Stimulated activated CD8-positive, alpha-beta memory T cell treated with anti-CD3 and anti-CD28 coated beads, Interleukin-7, amount 100 ng/mL, for 48 hours (primary cell): Measurements from ENCODE around the gene MCUR1.
"Not testable (repeated sequence)": the region's sequence is repeated elsewhere in the genome, so short reads cannot be mapped to it uniquely, and the experiment has no call there.

Source experiments
- DNase-seq, 2 donors: peaks; one replicate each; pipeline ENCODE4 v3.0.0-alpha.2; 2020; ENCODE audit warnings: low read depth in 1 of 2; ENCODE audit errors: extremely low read depth in 1 of 2

Gene MCUR1

GRCh38 chr6:13829419-13829818, 15.1 kb upstream of the MCUR1 start:
- DNase-seq, result not testable (repeated sequence)

GRCh38 chr6:13828656-13829301, 14.4 kb upstream of the MCUR1 start:
- DNase-seq, result not testable (repeated sequence)

GRCh38 chr6:13827032-13827431, 12.7 kb upstream of the MCUR1 start:
- no peak for DNase-seq

GRCh38 chr6:13825871-13826270, 11.5 kb upstream of the MCUR1 start:
- no peak for DNase-seq

- no peak for DNase-seq
These were observed 4.0 kb upstream of the MCUR1 start for GRCh38 chr6:13818341-13818740.

GRCh38 chr6:13814938-13815575, 700 bp upstream of the MCUR1 start:
- DNase-seq, result no peak

- DNase-seq, result peak in 1 of 2 donors; percentile 1
These were observed 659 bp downstream of the MCUR1 start for GRCh38 chr6:13813621-13814175.

GRCh38 chr6:13813026-13813425, 1.3 kb downstream of the MCUR1 start:
- DNase-seq, result no peak

GRCh38 chr6:13812359-13812642, 2.1 kb downstream of the MCUR1 start:
- no peak for DNase-seq

GRCh38 chr6:13811627-13812358, 2.6 kb downstream of the MCUR1 start:
- DNase-seq, result no peak

GRCh38 chr6:13810688-13811446, 3.5 kb downstream of the MCUR1 start:
- no peak for DNase-seq

- no peak for DNase-seq
These were observed 5.6 kb downstream of the MCUR1 start for GRCh38 chr6:13808801-13809200.

- no peak for DNase-seq
These were observed 6.7 kb downstream of the MCUR1 start for GRCh38 chr6:13807696-13808095.

- DNase-seq, result no peak
These were observed 10.8 kb downstream of the MCUR1 start for GRCh38 chr6:13803581-13803980.

GRCh38 chr6:13800615-13801014, 13.7 kb downstream of the MCUR1 start:
- DNase-seq, result no peak

GRCh38 chr6:13796781-13797180, 17.6 kb downstream of the MCUR1 start:
- no peak for DNase-seq

- peak; percentile 61 to 82 for DNase-seq
These were observed 19.2 kb downstream of the MCUR1 start for GRCh38 chr6:13795041-13795750.

GRCh38 chr6:13794184-13794583, 20.2 kb downstream of the MCUR1 start:
- no peak for DNase-seq

GRCh38 chr6:13789746-13790145, 24.6 kb downstream of the MCUR1 start:
- DNase-seq, result no peak

GRCh38 chr6:13788820-13789219, 25.5 kb downstream of the MCUR1 start:
- no peak for DNase-seq

- no peak for DNase-seq
These were observed 27.2 kb downstream of the MCUR1 start for GRCh38 chr6:13787137-13787536.
